GM12865 (cell line): ENCODE measurements around the gene SLC4A11.

Experiments
- DNase-seq: peaks from one replicate; pipeline ENCODE4 v3.0.0; 2010; ENCODE audit warnings: low read depth
- H3K4me3 ChIP-seq: 2 replicates; pipeline ENCODE4 v1.5.1; 2011; ENCODE audit warnings: mild to moderate bottlenecking, low read depth, low read length, control low read depth
- TF ChIP-seq, protein P1 (sequence below): IDR thresholded peaks from 2 replicates; pipeline ENCODE4 v1.5.1; 2011; ENCODE audit warnings: low read length, control low read depth, low read depth, inconsistent platforms; ENCODE audit not compliant: insufficient read depth; ENCODE audit errors: missing control alignments

SLC4A11 gene

DNA sequence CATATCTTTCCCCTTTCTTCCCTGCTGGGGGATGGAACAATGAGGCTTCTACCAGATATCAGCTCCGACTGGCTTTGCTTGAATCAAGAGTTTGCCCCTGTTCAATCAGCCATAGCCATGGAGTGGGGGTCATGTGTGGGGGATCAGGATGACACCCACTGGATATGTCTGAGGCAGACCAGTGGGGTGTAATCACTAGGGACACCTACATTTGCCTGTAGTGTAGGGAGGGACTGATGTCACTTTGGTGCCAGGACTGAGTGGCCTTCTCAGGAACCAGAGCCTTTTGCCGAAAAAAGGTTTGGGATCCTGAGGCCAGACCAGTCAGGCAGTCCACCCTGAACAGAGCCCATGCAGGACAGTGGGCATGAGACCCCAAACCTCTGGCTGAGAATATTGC, 28.6 kb downstream of the SLC4A11 start:
- H3K4me3 ChIP-seq, result peak overlapping the region; percentile 73
- TF ChIP-seq, protein P1, sequence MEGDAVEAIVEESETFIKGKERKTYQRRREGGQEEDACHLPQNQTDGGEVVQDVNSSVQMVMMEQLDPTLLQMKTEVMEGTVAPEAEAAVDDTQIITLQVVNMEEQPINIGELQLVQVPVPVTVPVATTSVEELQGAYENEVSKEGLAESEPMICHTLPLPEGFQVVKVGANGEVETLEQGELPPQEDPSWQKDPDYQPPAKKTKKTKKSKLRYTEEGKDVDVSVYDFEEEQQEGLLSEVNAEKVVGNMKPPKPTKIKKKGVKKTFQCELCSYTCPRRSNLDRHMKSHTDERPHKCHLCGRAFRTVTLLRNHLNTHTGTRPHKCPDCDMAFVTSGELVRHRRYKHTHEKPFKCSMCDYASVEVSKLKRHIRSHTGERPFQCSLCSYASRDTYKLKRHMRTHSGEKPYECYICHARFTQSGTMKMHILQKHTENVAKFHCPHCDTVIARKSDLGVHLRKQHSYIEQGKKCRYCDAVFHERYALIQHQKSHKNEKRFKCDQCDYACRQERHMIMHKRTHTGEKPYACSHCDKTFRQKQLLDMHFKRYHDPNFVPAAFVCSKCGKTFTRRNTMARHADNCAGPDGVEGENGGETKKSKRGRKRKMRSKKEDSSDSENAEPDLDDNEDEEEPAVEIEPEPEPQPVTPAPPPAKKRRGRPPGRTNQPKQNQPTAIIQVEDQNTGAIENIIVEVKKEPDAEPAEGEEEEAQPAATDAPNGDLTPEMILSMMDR, result no peak
- no peak for DNase-seq

DNA sequence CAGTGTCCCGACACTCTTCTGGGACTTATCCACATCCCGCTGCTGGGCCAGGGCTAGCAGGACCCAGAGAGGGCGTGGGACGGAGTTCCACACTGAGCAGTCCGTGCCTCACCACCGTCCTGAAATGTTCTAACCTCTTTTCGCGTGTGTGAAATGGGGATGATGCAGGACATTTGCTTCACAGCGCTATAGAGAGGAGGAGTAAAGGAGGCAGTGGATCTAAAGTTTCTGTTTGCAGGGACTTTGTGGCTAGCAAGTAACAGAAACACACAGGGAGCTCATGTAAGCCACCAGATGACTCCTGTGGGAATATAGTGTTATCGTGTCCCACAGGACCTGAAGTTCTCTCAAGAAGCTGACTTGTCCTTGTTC, 29.1 kb downstream of the SLC4A11 start:
- peak; percentile 18 for DNase-seq
- TF ChIP-seq, protein P1, result no peak
- peak overlapping the region; percentile 73 for H3K4me3 ChIP-seq

DNA sequence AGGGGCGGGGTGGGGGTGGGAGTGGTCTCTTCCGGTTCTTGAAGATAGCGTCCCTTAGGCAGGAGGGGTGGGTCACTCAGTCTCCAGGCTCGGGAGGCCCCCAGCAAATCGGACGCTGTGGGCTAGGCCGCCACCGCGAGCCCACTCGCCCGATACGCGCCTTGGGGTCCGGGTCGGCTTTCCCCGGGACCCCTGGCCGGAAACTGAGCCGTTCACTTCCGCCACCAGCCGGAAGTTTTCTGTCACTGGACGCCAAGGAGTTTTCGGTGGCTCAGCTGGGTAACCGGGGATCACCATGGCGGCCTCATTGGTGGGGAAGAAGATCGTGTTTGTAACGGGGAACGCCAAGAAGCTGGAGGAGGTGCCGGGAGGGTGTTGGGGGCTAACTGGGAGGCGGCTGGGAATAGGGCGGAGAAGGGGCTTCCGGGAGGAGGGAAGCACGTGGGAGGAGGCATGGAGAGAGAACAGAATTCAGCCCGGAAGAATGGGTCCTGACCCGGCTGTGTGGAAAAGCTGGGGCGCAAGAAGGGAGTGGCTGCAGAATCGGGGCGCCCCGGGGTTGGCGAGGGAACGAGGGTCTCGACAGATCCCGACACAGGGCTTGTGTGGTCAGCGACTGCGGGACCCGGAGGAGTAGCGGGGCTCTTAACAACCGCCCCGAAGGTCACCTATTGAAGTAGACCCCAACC, 29.6 kb downstream of the SLC4A11 start, which contains the start of gene ITPA:
Gene ITPA, plus strand, starts transcription at position 242 of the 689 bp plus-strand sequence. Its CDS starts 54 bp downstream, at position 296.
- H3K4me3 ChIP-seq, result peak within 1 kb of the TSS; percentile 73
- TF ChIP-seq, protein P1, result no peak
- DNase-seq, result peak; percentile 71

DNA sequence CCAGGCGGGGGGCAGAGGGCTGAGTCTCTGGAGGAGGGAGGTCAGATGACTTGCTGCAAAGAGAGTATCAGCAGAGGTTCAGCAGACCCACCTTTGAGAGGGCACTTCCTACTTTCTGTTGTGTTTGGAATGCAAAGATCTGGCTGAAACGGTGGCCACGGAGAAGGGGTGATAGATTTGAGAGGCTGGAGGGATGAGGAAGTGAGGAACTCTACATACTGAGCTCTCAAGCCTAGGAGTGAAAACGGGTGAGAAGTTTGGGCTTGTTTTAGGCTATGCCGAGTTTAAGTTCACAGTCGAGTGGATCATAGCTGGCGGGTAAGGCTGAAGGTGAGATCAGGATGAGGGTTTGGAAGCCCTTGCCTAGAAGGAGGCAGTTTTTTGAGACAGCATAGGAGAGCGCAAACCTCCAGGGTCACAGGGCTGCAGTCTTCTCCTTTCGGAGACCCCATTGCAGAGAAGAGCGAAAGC, 30.2 kb downstream of the SLC4A11 start:
- peak; percentile 29 for DNase-seq
- TF ChIP-seq, protein P1, result no peak
- H3K4me3 ChIP-seq, result peak overlapping the region; percentile 73

DNA sequence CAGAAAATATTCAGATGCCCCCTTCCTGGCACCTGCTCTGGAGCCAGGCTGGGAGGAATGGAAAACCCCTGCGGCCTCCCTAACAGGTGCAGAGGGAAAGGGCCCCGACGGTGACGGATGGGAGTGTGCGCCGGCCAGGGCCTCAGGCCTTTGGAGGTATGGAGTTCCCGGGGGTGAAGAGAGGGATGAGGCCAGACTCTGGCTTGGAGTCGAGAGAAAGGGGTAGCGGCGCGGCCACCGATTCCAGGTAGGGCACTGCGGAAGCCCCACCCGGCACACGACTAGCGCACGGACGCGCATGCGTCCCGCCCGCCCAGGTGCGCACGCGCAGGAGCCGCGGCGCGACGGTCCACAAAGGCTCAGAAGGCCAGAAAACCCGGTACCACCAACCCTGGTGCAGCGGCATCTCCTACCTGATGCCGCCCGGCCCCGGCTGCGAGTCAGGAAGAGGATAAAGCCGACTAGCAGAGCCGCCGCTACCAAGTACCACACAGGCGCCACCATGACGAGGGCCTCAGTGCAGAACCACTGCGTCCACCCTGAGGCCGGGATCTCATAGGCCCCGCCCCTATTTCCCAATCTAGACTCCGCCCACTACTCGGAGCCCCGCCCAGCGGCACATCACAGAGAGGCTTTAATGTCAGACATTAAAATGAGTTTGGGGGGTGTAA, 34.7 kb downstream of the SLC4A11 start, which contains the start of gene DDRGK1:
Gene DDRGK1, minus strand, starts transcription at position 559 of the 671 bp plus-strand sequence. Its CDS starts 55 bp downstream, at position 504.
- DNase-seq, result peak; percentile 89
- TF ChIP-seq, protein P1, result no peak
- peak within 1 kb of the TSS; percentile 73 for H3K4me3 ChIP-seq

DNA sequence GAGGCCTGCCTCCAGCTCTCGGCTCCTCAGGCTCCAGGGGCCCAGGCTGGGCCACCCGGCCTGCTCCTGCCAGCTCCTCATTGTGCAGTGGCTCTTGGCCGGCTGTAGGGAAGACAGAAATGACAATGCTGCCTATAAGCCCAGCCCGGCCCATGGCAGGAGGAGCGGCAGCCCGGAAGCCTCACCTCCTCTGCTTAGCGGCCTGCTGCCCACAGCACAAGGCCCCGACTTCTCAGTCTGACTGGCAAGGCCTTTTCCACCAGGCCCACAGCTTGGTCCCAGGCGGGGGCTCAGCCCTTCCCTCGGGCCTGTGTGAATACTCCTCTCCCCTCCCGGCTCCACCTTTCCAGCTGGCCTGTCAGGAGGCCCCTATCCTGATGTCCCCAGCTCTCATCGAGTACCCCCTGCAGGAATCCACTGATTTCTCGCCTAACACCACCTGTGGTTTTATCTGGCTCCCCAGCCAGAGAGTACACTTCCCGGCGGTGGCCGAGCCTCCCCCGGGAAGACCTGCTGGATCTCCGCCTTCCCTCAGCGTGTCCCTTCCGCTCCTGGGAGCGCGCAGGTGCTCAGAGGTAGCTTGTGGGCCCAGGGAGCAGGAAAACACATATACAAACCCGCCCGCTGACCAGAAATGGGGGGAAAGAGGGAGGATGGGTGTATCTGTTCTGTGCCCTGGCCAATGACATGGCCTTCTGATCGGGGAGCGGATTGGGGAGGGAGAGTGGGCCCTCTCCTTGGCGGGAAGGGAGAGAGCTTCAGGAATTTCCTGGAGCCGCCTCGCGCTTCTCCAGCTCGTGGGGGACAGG, 35.5 kb downstream of the SLC4A11 start:
- peak overlapping the region; percentile 73 for H3K4me3 ChIP-seq
- peak; percentile 52 for DNase-seq
- TF ChIP-seq, protein P1, result no peak
